Brain microvascular endothelial cell (primary cell): ENCODE measurements around the gene DISC1.
"Not testable (repeated sequence)": the region's sequence is repeated elsewhere in the genome, so short reads cannot be mapped to it uniquely, and the experiment has no call there.

Experiments used
- DNase-seq: peaks from one replicate; pipeline ENCODE4 v3.0.0-alpha.2; 2020
- H3K27ac ChIP-seq: fragments of 250-450 bp; sonication (Bioruptor Pico); 2 replicates; pipeline ENCODE4 v1.5.1; 2020; ENCODE audit warnings: mild to moderate bottlenecking, moderate library complexity
- H3K27me3 ChIP-seq: fragments of 250-450 bp; sonication (Bioruptor Pico); replicated peaks from 2 replicates; pipeline ENCODE4 v1.5.1; 2020; ENCODE audit warnings: mild to moderate bottlenecking
- H3K36me3 ChIP-seq: fragments of 250-450 bp; sonication (Bioruptor Pico); replicated peaks from 2 replicates; pipeline ENCODE4 v1.5.1; 2020; ENCODE audit warnings: mild to moderate bottlenecking
- H3K4me3 ChIP-seq: 2 replicates; pipeline ENCODE4 v1.5.1; 2011; ENCODE audit warnings: low read depth, mild to moderate bottlenecking, control low read depth, low read length, moderate library complexity
- in situ Hi-C: cut with HindIII; loops from 2 replicates; pipeline ENCODE4 v1.10.0; 2017; ENCODE audit warnings: low sequenced_read_pairs, low pct_ligation_motif_present
- TF ChIP-seq, protein P1 (sequence below): IDR thresholded peaks from 2 replicates; pipeline ENCODE4 v1.5.1; 2011; ENCODE audit warnings: low read depth, mild to moderate bottlenecking, moderate library complexity, low read length, control low read depth, inconsistent platforms; ENCODE audit errors: missing control alignments

Gene DISC1

DNA sequence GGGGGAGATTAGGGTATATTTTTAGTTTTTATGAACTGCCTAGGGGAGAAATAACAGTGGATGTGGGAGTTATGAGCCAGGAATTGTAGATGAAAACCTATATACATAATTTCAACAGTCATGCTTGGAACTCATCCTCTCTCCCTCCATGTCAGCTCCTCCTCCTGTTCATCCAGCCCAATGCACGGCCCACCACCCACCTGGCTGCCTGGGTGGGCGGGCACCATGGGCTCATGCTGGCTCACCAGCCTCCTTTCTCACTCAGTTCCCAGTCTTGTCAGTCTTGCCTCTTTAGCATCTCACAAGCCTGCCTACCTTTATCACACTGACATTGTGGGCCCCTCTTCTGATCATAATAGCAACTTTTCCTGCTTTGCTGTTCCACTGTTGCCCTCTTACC, 336.0 kb downstream of the DISC1 start:
- H3K27ac ChIP-seq = no peak overlapping the region
- no peak overlapping the region for H3K4me3 ChIP-seq
- no peaks in the 10 kb centered on the region for H3K36me3 ChIP-seq
- no peaks in the 10 kb centered on the region for H3K27me3 ChIP-seq
- DNase-seq = no peak
- in situ Hi-C loops = no loop called here
- TF ChIP-seq, protein P1, sequence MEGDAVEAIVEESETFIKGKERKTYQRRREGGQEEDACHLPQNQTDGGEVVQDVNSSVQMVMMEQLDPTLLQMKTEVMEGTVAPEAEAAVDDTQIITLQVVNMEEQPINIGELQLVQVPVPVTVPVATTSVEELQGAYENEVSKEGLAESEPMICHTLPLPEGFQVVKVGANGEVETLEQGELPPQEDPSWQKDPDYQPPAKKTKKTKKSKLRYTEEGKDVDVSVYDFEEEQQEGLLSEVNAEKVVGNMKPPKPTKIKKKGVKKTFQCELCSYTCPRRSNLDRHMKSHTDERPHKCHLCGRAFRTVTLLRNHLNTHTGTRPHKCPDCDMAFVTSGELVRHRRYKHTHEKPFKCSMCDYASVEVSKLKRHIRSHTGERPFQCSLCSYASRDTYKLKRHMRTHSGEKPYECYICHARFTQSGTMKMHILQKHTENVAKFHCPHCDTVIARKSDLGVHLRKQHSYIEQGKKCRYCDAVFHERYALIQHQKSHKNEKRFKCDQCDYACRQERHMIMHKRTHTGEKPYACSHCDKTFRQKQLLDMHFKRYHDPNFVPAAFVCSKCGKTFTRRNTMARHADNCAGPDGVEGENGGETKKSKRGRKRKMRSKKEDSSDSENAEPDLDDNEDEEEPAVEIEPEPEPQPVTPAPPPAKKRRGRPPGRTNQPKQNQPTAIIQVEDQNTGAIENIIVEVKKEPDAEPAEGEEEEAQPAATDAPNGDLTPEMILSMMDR = no peak

DNA sequence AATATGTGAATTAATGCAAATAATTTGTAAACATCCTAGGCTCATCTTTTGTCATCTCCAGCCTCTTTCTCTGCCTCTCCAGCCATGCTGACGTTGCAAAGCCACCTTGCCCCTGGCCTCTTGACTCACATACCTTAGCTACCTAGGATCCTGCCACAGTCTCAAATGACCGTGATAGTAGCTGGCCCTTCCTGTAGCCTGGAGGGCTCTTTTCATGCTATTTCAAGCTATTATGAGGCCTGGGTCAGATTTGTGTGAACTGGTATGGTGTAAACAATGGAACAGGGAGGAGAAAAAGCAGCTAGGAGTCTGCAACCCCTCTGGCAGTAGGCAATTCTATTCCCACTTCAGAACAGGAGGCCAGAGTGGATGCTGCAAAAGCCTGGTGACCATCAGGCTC, 337.7 kb downstream of the DISC1 start:
- TF ChIP-seq, protein P1 = no peak
- in situ Hi-C loops = no loop called here
- no peak overlapping the region for H3K27ac ChIP-seq
- H3K36me3 ChIP-seq = no peaks in the 10 kb centered on the region
- no peak overlapping the region for H3K4me3 ChIP-seq
- DNase-seq = no peak
- H3K27me3 ChIP-seq = no peaks in the 10 kb centered on the region

- Histone ChIP-seq H3K36me3 (no peaks in the 10 kb centered on the region), H3K27me3 (no peaks in the 10 kb centered on the region), H3K4me3 (no peak overlapping the region), H3K27ac (no peak overlapping the region)
- in situ Hi-C loops = no loop called here
- no peak for DNase-seq
- TF ChIP-seq, protein P1 = no peak
Observed at GRCh38 chr1:231964961-231965360, 338.4 kb downstream of the DISC1 start.

DNA sequence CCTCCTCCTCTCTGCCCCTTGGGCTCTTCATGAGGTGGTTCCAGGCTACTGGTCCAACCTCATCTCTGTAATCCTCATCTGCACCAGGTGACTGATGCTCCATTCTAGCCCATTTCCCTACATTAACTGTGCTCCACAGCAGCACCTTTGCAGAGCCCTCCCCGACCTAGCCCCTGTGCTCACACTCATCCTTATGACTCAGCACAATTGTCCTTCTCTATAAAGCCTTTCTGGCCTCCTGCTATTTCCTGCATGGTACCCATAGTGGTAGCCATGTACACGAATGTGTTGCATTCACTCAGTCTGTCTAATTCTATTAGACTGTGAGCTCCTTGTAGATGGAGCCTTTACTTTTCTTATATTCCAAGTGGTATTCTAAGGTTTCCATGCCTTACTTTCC, 339.0 kb downstream of the DISC1 start:
- H3K4me3 ChIP-seq = no peak overlapping the region
- H3K27ac ChIP-seq = no peak overlapping the region
- in situ Hi-C loops = no loop called here
- DNase-seq = no peak
- TF ChIP-seq, protein P1 = no peak
- H3K36me3 ChIP-seq = no peaks in the 10 kb centered on the region
- H3K27me3 ChIP-seq = no peaks in the 10 kb centered on the region

GRCh38 chr1:231966983-231967382, 340.4 kb downstream of the DISC1 start:
- in situ Hi-C loops = no loop called here
- Histone ChIP-seq H3K36me3 (no peaks in the 10 kb centered on the region), H3K27me3 (no peaks in the 10 kb centered on the region), H3K4me3 (no peak overlapping the region), H3K27ac (no peak overlapping the region)
- TF ChIP-seq, protein P1 = no peak
- no peak for DNase-seq

- Histone ChIP-seq H3K4me3 (no peak overlapping the region), H3K36me3 (no peaks in the 10 kb centered on the region), H3K27ac (no peak overlapping the region), H3K27me3 (no peaks in the 10 kb centered on the region)
- no peak for DNase-seq
- TF ChIP-seq, protein P1 = no peak
- in situ Hi-C loops = no loop called here
Observed at GRCh38 chr1:231969076-231969475, 342.5 kb downstream of the DISC1 start.

DNA sequence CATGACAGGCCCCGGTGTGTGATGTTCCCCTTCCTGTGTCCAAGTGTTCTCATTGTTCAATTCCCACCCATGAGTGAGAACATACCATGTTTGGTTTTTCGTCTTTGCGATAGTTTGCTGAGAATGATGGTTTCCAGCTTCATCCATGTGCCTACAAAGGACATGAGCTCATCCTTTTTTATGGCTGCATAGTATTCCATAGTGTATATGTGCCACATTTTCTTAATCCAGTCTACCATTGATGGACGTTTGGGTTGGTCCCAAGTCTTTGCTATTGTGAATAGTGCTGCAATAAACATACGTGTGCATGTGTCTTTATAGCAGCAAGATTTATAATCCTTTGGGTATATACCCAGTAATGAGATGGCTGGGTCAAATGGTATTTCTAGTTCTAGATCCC, 343.2 kb downstream of the DISC1 start:
- H3K36me3 ChIP-seq, H3K27ac ChIP-seq, H3K27me3 ChIP-seq, DNase-seq, in situ Hi-C loops, H3K4me3 ChIP-seq: not testable (repeated sequence)
